Activated CD8-positive, alpha-beta T cell treated with anti-CD3 and anti-CD28 coated beads for 36 hours (primary cell): ENCODE data around the gene LSM12. TPM values are rescaled to one million over a fixed set of nuclear protein-coding genes. Genes with fewer than 3 reads are reported as not detected.
A peak's percentile ranks its signal among the peaks of the same experiment; 100 is the strongest.
"Not testable (repeated sequence)": the region's sequence is repeated elsewhere in the genome, so short reads cannot be mapped to it uniquely, and the experiment has no call there.

Experiments
- ATAC-seq: fragments of 200-7000 bp; cut with Tn5 transposase; one replicate; pipeline ENCODE4 v1.10.0; 2021; ENCODE audit warnings: mild to moderate bottlenecking, moderate library complexity
- CTCF ChIA-PET: fragments of 350-600 bp; sonication (Branson Sonifier 250); formaldehyde crosslinking; loops from one replicate; lab custom pipeline; 2021; ENCODE audit warnings: antibody characterized with exemption; lab: Charles Lee
- POLR2A ChIA-PET: fragments of 350-600 bp; sonication (Branson Sonifier 250); formaldehyde crosslinking; loops from one replicate; lab custom pipeline; 2021; ENCODE audit warnings: antibody characterized with exemption; lab: Charles Lee
- DNase-seq: peaks from one replicate; pipeline ENCODE4 v3.0.0-alpha.2; 2020
- H3K27ac Mint-ChIP-seq: one replicate; pipeline ENCODE4 v1.8.0; 2021; ENCODE audit warnings: mild to moderate bottlenecking, mixed read lengths
- H3K27me3 Mint-ChIP-seq: one replicate; pipeline ENCODE4 v1.8.0; 2021; ENCODE audit warnings: mixed read lengths
- H3K36me3 Mint-ChIP-seq: one replicate; pipeline ENCODE4 v1.8.0; 2021; ENCODE audit warnings: low read depth, mixed read lengths
- H3K4me1 Mint-ChIP-seq: one replicate; pipeline ENCODE4 v1.8.0; 2021; ENCODE audit warnings: low read depth, mixed read lengths
- H3K4me3 Mint-ChIP-seq: one replicate; pipeline ENCODE4 v1.8.0; 2021; ENCODE audit warnings: mild to moderate bottlenecking, moderate library complexity, mixed read lengths
- H3K9me3 Mint-ChIP-seq: one replicate; pipeline ENCODE4 v1.8.0; 2021; ENCODE audit warnings: mixed read lengths
- intact Hi-C: fragments of 100-400 bp; cut with micrococcal nuclease; formaldehyde crosslinking; loops from one replicate; pipeline ENCODE4 v1.10.0; 2022
- total RNA-seq, 2 experiments: library from RNA; stranded (reverse); gene quantifications; one replicate each; pipeline ENCODE4 v1.2.3, GENCODE V29; 2021
- TF ChIP-seq, protein P1 (sequence below): fragments of 200-600 bp; IDR thresholded peaks from one replicate; pipeline ENCODE4 v1.8.0; 2022; ENCODE audit warnings: antibody characterized with exemption, mild to moderate bottlenecking

Gene LSM12
- total RNA-seq, 2 experiments from 2014 or later, result 104 to 110 TPM

DNA sequence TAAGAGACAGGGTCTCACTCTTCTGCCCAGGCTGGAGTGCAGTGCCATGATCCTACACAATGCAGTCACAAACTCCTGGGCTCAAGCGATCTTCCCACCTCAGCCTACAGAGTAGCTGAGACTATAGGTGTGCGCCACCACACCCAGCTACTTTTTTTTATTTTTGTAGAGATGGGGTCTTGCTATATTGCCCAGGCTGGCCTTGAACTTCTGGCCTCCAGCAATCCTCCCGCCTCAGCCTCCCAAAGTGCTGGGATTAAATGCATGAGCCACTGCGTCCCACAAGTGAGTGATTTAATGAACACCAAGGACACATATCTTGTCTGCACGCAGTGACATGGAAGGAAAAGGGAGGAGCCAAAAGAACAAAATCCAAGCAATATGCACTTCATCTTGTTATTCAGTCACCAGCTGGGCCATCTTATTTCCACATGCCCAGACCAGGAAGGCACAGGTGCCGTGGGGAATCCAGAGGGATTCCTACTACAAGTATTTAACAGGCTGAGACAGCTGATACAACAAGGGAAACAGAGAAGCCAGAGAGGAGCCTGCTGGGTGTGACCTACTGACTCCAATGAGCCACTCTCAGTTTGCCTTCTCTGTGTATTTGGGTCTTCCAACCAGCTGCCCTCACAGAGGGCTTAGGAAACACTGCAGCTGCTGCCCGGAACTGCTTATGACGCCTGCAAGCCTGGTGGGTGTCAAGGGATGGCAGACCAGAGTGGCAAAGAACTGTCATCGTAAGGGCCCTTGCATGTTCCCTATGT lies 17.0 kb downstream of the LSM12 start:
- no peak for ATAC-seq
- H3K4me1 Mint-ChIP-seq, result no peaks in the 10 kb centered on the region
- no peaks in the 10 kb centered on the region for H3K27me3 Mint-ChIP-seq
- TF ChIP-seq, protein P1, sequence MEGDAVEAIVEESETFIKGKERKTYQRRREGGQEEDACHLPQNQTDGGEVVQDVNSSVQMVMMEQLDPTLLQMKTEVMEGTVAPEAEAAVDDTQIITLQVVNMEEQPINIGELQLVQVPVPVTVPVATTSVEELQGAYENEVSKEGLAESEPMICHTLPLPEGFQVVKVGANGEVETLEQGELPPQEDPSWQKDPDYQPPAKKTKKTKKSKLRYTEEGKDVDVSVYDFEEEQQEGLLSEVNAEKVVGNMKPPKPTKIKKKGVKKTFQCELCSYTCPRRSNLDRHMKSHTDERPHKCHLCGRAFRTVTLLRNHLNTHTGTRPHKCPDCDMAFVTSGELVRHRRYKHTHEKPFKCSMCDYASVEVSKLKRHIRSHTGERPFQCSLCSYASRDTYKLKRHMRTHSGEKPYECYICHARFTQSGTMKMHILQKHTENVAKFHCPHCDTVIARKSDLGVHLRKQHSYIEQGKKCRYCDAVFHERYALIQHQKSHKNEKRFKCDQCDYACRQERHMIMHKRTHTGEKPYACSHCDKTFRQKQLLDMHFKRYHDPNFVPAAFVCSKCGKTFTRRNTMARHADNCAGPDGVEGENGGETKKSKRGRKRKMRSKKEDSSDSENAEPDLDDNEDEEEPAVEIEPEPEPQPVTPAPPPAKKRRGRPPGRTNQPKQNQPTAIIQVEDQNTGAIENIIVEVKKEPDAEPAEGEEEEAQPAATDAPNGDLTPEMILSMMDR, result no peak
- POLR2A ChIA-PET, result interaction anchor here (0.7 to 1.0 kb wide), 3 partner anchors 8 to 42 kb away, joined by 3 read pairs; partner anchors contain the start of gene LSM12
- H3K27ac Mint-ChIP-seq, result no peak overlapping the region
- intact Hi-C loops, result no loop called here
- H3K4me3 Mint-ChIP-seq, result no peak overlapping the region
- CTCF ChIA-PET, result interaction anchor here (0.6 to 1.7 kb wide), 2 partner anchors 9 to 295 kb away, joined by 4 to 6 read pairs; no protein-coding TSS in a partner anchor
- peaks cover 33% of the 10 kb centered on the region for H3K36me3 Mint-ChIP-seq
- no peak for DNase-seq
- no peaks in the 10 kb centered on the region for H3K9me3 Mint-ChIP-seq

DNA sequence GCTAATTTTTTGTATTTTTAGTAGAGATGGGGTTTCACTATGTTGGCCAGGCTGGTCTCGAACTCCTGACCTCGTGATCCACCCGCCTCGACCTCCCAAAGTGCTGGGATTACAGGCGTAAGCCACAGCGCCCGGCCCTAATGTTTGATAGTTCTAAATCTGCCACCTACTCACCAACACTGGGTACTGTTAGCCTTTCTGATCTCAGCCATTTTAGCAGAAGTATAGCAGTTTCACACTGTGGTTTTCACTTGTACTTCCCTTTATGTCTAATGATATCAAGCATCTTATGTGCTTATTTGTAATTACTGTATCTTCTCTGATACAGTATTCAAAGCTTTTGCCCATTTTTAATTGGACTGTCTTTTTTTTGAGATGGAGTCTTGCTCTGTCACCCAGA lies 19.6 kb downstream of the LSM12 start:
- H3K27ac Mint-ChIP-seq, ATAC-seq, H3K4me3 Mint-ChIP-seq, H3K27me3 Mint-ChIP-seq, CTCF ChIA-PET, H3K4me1 Mint-ChIP-seq, intact Hi-C loops, H3K9me3 Mint-ChIP-seq, DNase-seq: not testable (repeated sequence)
- peaks cover 24% of the 10 kb centered on the region for H3K36me3 Mint-ChIP-seq
- POLR2A ChIA-PET, result interaction anchor here (0.7 kb wide), 1 partner anchor 39 kb away, joined by 3 read pairs; no protein-coding TSS in a partner anchor

DNA sequence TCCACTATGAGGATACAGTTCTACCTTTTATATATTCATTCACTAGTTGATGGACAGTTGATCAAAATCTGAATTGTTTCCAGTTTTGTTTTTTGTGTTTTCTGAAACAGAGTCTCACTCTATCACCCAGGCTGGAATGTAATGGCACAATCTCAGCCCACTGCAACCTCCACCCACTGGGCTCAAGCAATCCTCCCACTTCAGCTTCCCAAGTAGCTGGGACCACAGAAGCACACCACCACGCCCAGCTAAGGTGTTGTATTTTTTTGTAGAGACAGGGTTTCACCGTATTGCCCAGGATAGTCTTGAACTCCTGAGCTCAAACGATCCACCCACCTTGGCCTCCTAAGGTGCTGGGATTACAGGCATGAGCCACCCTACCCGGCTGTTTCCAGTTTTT lies 21.0 kb downstream of the LSM12 start:
- H3K9me3 Mint-ChIP-seq, result no peaks in the 10 kb centered on the region
- DNase-seq, result no peak
- ChIA-PET CTCF (interaction anchor here (2.8 kb wide), 1 partner anchor 102 kb away, joined by 11 read pairs; no protein-coding TSS in a partner anchor), POLR2A (no interaction called here)
- peaks cover 28% of the 10 kb centered on the region for H3K36me3 Mint-ChIP-seq
- TF ChIP-seq, protein P1, result no peak
- H3K4me3 Mint-ChIP-seq, result no peak overlapping the region
- H3K27ac Mint-ChIP-seq, result no peak overlapping the region
- intact Hi-C loops, result no loop called here
- ATAC-seq, result no peak
- H3K27me3 Mint-ChIP-seq, result no peaks in the 10 kb centered on the region
- H3K4me1 Mint-ChIP-seq, result peaks cover 13% of the 10 kb centered on the region

DNA sequence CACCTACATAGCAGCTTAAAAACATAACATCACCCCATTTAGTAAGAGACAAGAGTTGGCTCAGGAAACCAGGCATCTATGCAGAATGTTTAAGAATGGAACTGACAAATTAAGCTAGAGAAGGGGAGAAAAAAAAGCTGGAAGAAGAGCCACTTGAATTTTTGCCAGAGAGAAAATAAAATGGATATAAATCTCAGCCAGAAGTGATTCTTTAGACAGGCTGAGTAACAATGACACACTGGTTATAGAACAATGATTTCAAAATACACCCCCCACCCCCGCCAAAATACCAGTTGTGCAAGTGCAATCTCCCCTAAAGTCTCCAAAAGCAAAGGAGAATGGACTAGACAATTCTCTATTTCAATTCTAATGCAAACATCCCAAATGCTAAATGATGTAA lies 22.4 kb downstream of the LSM12 start:
- Mint-ChIP-seq H3K9me3 (no peaks in the 10 kb centered on the region), H3K27ac (peak overlapping the region; percentile 16), H3K27me3 (no peaks in the 10 kb centered on the region), H3K4me3 (no peak overlapping the region), H3K4me1 (peaks cover 17% of the 10 kb centered on the region), H3K36me3 (peaks cover 30% of the 10 kb centered on the region)
- ATAC-seq, result no peak
- POLR2A ChIA-PET, result interaction anchor here (0.8 to 2.0 kb wide), 2 partner anchors 12 to 28 kb away, joined by 3 to 8 read pairs; no protein-coding TSS in a partner anchor
- intact Hi-C loops, result no loop called here
- CTCF ChIA-PET, result interaction anchor here (1.0 to 2.8 kb wide), 8 partner anchors 22 to 467 kb away, joined by 3 to 11 read pairs (median 4); partner anchors contain the start of gene HDAC5
- TF ChIP-seq, protein P1, result no peak
- no peak for DNase-seq

DNA sequence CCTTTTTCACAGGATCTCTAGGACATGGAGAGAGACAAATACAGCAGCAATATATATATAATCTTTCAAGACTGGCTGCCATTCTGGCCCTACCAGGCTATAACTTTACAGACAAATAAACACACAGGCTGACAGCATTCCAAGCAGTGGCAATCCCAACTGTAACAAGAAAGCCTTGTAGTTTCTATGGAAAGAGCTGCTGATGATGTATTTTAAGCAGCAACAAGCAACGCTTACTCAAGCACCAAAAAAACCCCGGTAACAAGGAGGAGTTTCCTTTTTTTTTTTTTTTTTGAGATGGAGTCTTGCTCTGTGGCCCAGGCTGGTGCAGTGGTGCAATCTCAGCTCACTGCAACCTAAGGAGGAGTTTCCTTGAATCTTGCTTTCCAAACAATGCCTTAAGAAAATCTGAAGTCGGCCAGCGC lies 23.2 kb downstream of the LSM12 start:
- Mint-ChIP-seq H3K4me3 (no peak overlapping the region), H3K9me3 (no peaks in the 10 kb centered on the region), H3K27me3 (no peaks in the 10 kb centered on the region), H3K36me3 (peaks cover 33% of the 10 kb centered on the region), H3K4me1 (peaks cover 17% of the 10 kb centered on the region), H3K27ac (no peak overlapping the region)
- ChIA-PET POLR2A (interaction anchor here (0.7 to 2.0 kb wide), 7 partner anchors 11 to 41 kb away, joined by 3 to 8 read pairs (median 3); no protein-coding TSS in a partner anchor), CTCF (interaction anchor here (0.6 to 2.8 kb wide), 8 partner anchors 23 to 467 kb away, joined by 3 to 11 read pairs (median 3); partner anchors contain the start of gene HDAC5)
- TF ChIP-seq, protein P1, result no peak
- DNase-seq (no peak), ATAC-seq (no peak)
- intact Hi-C loops, result no loop called here
